H1 (cell line): ENCODE data around the gene TTC22. TPM values are rescaled to one million over a fixed set of nuclear protein-coding genes. Genes with fewer than 3 reads are reported as not detected.

ENCODE experiments used
- CTCF ChIA-PET: fragments of 300-600 bp; sonication (Branson Sonifier 250); formaldehyde crosslinking; loops from one replicate; lab custom pipeline; 2021; ENCODE audit not compliant: partially characterized antibody; lab: Charles Lee
- POLR2A ChIA-PET: fragments of 300-600 bp; sonication (Branson Sonifier 250); formaldehyde crosslinking; loops from one replicate; lab custom pipeline; 2021; ENCODE audit warnings: inconsistent platforms; ENCODE audit not compliant: partially characterized antibody; lab: Charles Lee
- DNase-seq, 2 experiments: peaks; one replicate each; pipeline versions ENCODE4 v3.0.0 to v3.0.0-alpha.2; 2010 to 2022; ENCODE audit warnings: low spot score in 2 of 2, low read depth in 1 of 2, mixed read lengths in 1 of 2
- FAIRE-seq: peaks from 2 replicates; lab custom pipeline; 2011; peaks lifted over from hg19 to GRCh38; lab: Jason Lieb, UNC
- H2AFZ ChIP-seq: 2 replicates; pipeline ENCODE4 v1.8.1; 2012; ENCODE audit warnings: low read length, inconsistent platforms
- H2AK5ac ChIP-seq: 2 replicates; pipeline ENCODE4 v1.6.1; 2013; ENCODE audit warnings: low read depth, low read length
- H2BK120ac ChIP-seq: replicated peaks from 2 replicates; pipeline ENCODE3; 2013; ENCODE audit warnings: low read depth, low read length, inconsistent platforms
- H2BK12ac ChIP-seq: 2 replicates; pipeline ENCODE4 v1.6.1; 2013; ENCODE audit warnings: low read depth, low read length
- H2BK15ac ChIP-seq: 2 replicates; pipeline ENCODE4 v1.6.1; 2013; ENCODE audit warnings: low read length
- H2BK20ac ChIP-seq: 2 replicates; pipeline ENCODE4 v1.6.1; 2013; ENCODE audit warnings: low read length
- H2BK5ac ChIP-seq: 2 replicates; pipeline ENCODE4 v1.6.1; 2013; ENCODE audit warnings: low read depth, low read length
- H3K14ac ChIP-seq: 2 replicates; pipeline ENCODE4 v1.6.1; 2013; ENCODE audit warnings: inconsistent platforms; ENCODE audit not compliant: insufficient read length
- H3K18ac ChIP-seq: 2 replicates; pipeline ENCODE4 v1.6.1; 2013; ENCODE audit warnings: low read length; ENCODE audit errors: extremely low read depth
- H3K23ac ChIP-seq: 2 replicates; pipeline ENCODE4 v1.6.1; 2013; ENCODE audit warnings: inconsistent platforms; ENCODE audit not compliant: insufficient read length
- H3K23me2 ChIP-seq: 2 replicates; pipeline ENCODE4 v1.6.1; 2013; ENCODE audit warnings: low read depth, low read length
- H3K27ac ChIP-seq: 2 replicates; pipeline ENCODE4 v1.6.1; 2011; ENCODE audit warnings: low read depth, low read length, inconsistent platforms
- H3K27me3 ChIP-seq, 4 experiments: replicated peaks in 1 of 4; 1 replicate in 1 of 4; 2 replicates in 3 of 4; pipeline versions ENCODE4 v1.6.1 to v1.8.1; 2011 to 2013; ENCODE audit warnings: low read length in 3 of 4, mild to moderate bottlenecking in 3 of 4, inconsistent platforms in 2 of 4, mixed read lengths in 2 of 4, moderate library complexity in 1 of 4; ENCODE audit not compliant: control insufficient read depth in 3 of 4, insufficient read depth in 3 of 4; ENCODE audit errors: extremely low read depth in 1 of 4
- H3K36me3 ChIP-seq, 4 experiments: 2 replicates each; pipeline versions ENCODE4 v1.6.1 to v1.8.1; 2011 to 2013; ENCODE audit warnings: mild to moderate bottlenecking in 4 of 4, low read length in 3 of 4, moderate library complexity in 2 of 4, control low read depth in 1 of 4, inconsistent platforms in 1 of 4; ENCODE audit not compliant: insufficient read depth in 4 of 4, control insufficient read depth in 2 of 4
- H3K4ac ChIP-seq: replicated peaks from 2 replicates; pipeline ENCODE3; 2013; ENCODE audit warnings: low read length, low read depth, mixed read lengths, inconsistent platforms; ENCODE audit not compliant: insufficient read length
- H3K4me1 ChIP-seq, 4 experiments: replicated peaks in 1 of 4; 1 replicate in 1 of 4; 2 replicates in 3 of 4; pipeline versions ENCODE4 v1.6.1 to v1.8.1; 2011 to 2013; ENCODE audit warnings: low read length in 3 of 4, inconsistent platforms in 2 of 4, mixed read lengths in 1 of 4; ENCODE audit not compliant: insufficient read depth in 4 of 4, control insufficient read depth in 3 of 4
- H3K4me2 ChIP-seq, 2 experiments: 2 replicates each; pipeline versions ENCODE4 v1.6.1 to v1.8.1; 2011 to 2013; ENCODE audit warnings: low read depth in 2 of 2, low read length in 2 of 2, control low read depth in 1 of 2, inconsistent platforms in 1 of 2, mild to moderate bottlenecking in 1 of 2; ENCODE audit not compliant: insufficient read depth in 1 of 2
- H3K4me3 ChIP-seq, 4 experiments: fragments of 200-600, 300-600 bp in 1 of 4; sonication (generic), shearing (Covaris generic), sonication (Bioruptor Twin) in 1 of 4; 2 replicates each; pipeline versions ENCODE4 v1.5.1 to v1.8.1; 2011 to 2016; ENCODE audit warnings: low read length in 4 of 4, low read depth in 3 of 4, control low read depth in 2 of 4, inconsistent platforms in 2 of 4, mild to moderate bottlenecking in 2 of 4, mixed read lengths in 1 of 4, moderate library complexity in 1 of 4; ENCODE audit not compliant: insufficient read depth in 2 of 4; ENCODE audit errors: extremely low read depth in 1 of 4
- H3K56ac ChIP-seq: replicated peaks from 2 replicates; pipeline ENCODE3; 2013; ENCODE audit warnings: low read depth, mild to moderate bottlenecking, mixed read lengths, low read length, inconsistent platforms; ENCODE audit not compliant: insufficient read length
- H3K79me1 ChIP-seq: 2 replicates; pipeline ENCODE4 v1.6.1; 2013; ENCODE audit warnings: low read depth, low read length, control low read depth
- H3K79me2 ChIP-seq, 2 experiments: 2 replicates each; pipeline versions ENCODE4 v1.6.1 to v1.8.1; 2012 to 2013; ENCODE audit warnings: low read length in 2 of 2, mild to moderate bottlenecking in 2 of 2, inconsistent platforms in 1 of 2; ENCODE audit not compliant: insufficient read depth in 2 of 2, control insufficient read depth in 1 of 2
- H3K9ac ChIP-seq, 4 experiments: replicated peaks in 1 of 4; 1 replicate in 1 of 4; 2 replicates in 3 of 4; pipeline versions ENCODE4 v1.6.1 to v1.8.1; 2011 to 2013; ENCODE audit warnings: low read depth in 3 of 4, low read length in 3 of 4, control low read depth in 2 of 4, mild to moderate bottlenecking in 2 of 4, moderate library complexity in 2 of 4, inconsistent platforms in 1 of 4; ENCODE audit errors: extremely low read depth in 1 of 4
- H3K9me3 ChIP-seq, 2 experiments: 2 replicates each; pipeline versions ENCODE4 v1.6.1 to v1.8.1; 2012 to 2013; ENCODE audit warnings: mild to moderate bottlenecking in 2 of 2, moderate library complexity in 2 of 2, control low read depth in 1 of 2, inconsistent platforms in 1 of 2, low read depth in 1 of 2, low read length in 1 of 2, mixed read lengths in 1 of 2; ENCODE audit not compliant: insufficient read depth in 2 of 2
- H4K20me1 ChIP-seq, 2 experiments: replicated peaks in 1 of 2; 2 replicates each; pipeline versions ENCODE3 to v1.8.1; 2011 to 2013; ENCODE audit warnings: inconsistent platforms in 2 of 2, low read length in 2 of 2, mild to moderate bottlenecking in 1 of 2; ENCODE audit not compliant: insufficient read depth in 2 of 2, control insufficient read depth in 1 of 2
- H4K5ac ChIP-seq: 2 replicates; pipeline ENCODE4 v1.6.1; 2013; ENCODE audit warnings: low read length, low read depth, mixed read lengths, inconsistent platforms; ENCODE audit not compliant: insufficient read length
- H4K8ac ChIP-seq: 2 replicates; pipeline ENCODE4 v1.8.0; 2013; ENCODE audit warnings: mild to moderate bottlenecking, moderate library complexity, low read length, inconsistent platforms; ENCODE audit not compliant: insufficient read depth; ENCODE audit errors: extremely low read depth
- H4K91ac ChIP-seq: replicated peaks from 2 replicates; pipeline ENCODE3; 2013; ENCODE audit warnings: low read length, mixed read lengths, inconsistent platforms; ENCODE audit not compliant: insufficient read length
- BACH1 ChIP-seq: IDR thresholded peaks from 2 replicates; pipeline ENCODE4 v1.6.1; 2012; ENCODE audit warnings: low read length, improper control_type of control experiment
- RAD21 ChIP-seq, 2 experiments: IDR thresholded peaks in 1 of 2; conservative IDR thresholded peaks in 1 of 2; 2 replicates each; pipeline ENCODE4 v1.6.1; 2011; ENCODE audit warnings: low read depth in 2 of 2, low read length in 2 of 2, improper control_type of control experiment in 1 of 2, inconsistent platforms in 1 of 2, mild to moderate bottlenecking in 1 of 2, moderate library complexity in 1 of 2
- SP2 ChIP-seq: IDR thresholded peaks from 2 replicates; pipeline ENCODE4 v1.6.1; 2012; ENCODE audit warnings: mild to moderate bottlenecking, low read length, inconsistent platforms
- TBP ChIP-seq: IDR thresholded peaks from 2 replicates; pipeline ENCODE4 v1.6.1; 2011; ENCODE audit warnings: low read depth, low read length, improper control_type of control experiment
- WGBS, 2 experiments: shearing (Covaris generic) in 1 of 2; methylation state at CpG; one replicate each; pipeline versions ENCODE4 v1.1.6 to v1.1.7; 2013 to 2015; ENCODE audit warnings: low lambda C conversion rate in 2 of 2, mixed read lengths in 2 of 2, inconsistent platforms in 1 of 2, low coverage in 1 of 2, missing lambda C conversion rate in 1 of 2; ENCODE audit not compliant: insufficient replicate concordance in 2 of 2, insufficient coverage in 1 of 2, insufficient read length in 1 of 2; ENCODE audit errors: extremely low coverage in 1 of 2, missing lambda C conversion rate in 1 of 2; 5-methylcytosine and 5-hydroxymethylcytosine counted together
- polyA plus RNA-seq, 7 experiments: library from polyadenylated mRNA; depleted of rRNA in 3 of 7; stranded (reverse) in 5 of 7; unstranded in 2 of 7; fragments of >200 nt in 5 of 7; fragments of 200-250 nt in 2 of 7; gene quantifications; 1 replicate in 5 of 7; 2 replicates in 1 of 7; 4 replicates in 1 of 7; pipeline versions ENCODE4 v1.2.1 to v1.2.3, GENCODE V29; 2011 to 2013; ENCODE audit warnings: missing spikeins in 2 of 7, mixed read lengths in 2 of 7
- total RNA-seq: library from RNA; stranded (reverse); fragmentation: NEBNext Ultra II Directional; extraction: Animal tissue kit (Norgen Biotek cat#: 25700); gene quantifications from 2 replicates; pipeline ENCODE4 v1.2.1, GENCODE V29; 2021

TTC22 gene
- total and polyA plus RNA-seq, 2 of the 8 experiments (the other 6 are each of a cell fraction or from before 2014, with no cell fraction given) = 1.00 to 1.6 TPM

- no peaks in the 10 kb centered on the region for H3K23me2 ChIP-seq
- H3K18ac ChIP-seq = no peak overlapping the region
- H4K20me1 ChIP-seq = no peaks in the 10 kb centered on the region
- H2AK5ac ChIP-seq = no peak overlapping the region
- no peak overlapping the region for H2AFZ ChIP-seq
- ChIA-PET CTCF (interaction anchor here (0.9 to 8.1 kb wide), 15 partner anchors 8 to 275 kb away, joined by 3 to 80 read pairs (median 5); partner anchors contain the start of gene ACOT11), POLR2A (interaction anchor here (1.0 to 1.3 kb wide), 3 partner anchors 10 to 71 kb away, joined by 3 read pairs; no protein-coding TSS in a partner anchor)
- H3K4me1 ChIP-seq = peaks cover 6 to 16% (median 9%) of the 10 kb centered on the region in 4 experiments
- 0 out of 7 replicates have a peak, but pooled peaks cover 0 to under 1% (median 0%) of the 10 kb centered on the region in 4 experiments for H3K27me3 ChIP-seq
- H2BK15ac ChIP-seq = 0 out of 2 replicates have a peak overlapping the region, but pooled peaks have one; percentile 34
- 80% methylated on average over 4 of the region's 4 CpGs; no CpG with 5 or more reads in 1 of the 2 experiments for WGBS, 2 experiments
- no peaks in the 10 kb centered on the region for H3K79me2 ChIP-seq
- H2BK120ac ChIP-seq = no peak overlapping the region
- TF ChIP-seq RAD21 (IDR thresholded peaks at IDR 0.05 in 1 of 2, conservative IDR thresholded peaks at IDR 0.05 in 1 of 2; ENCODE audit: low read depth in 2 of 2, low read length in 2 of 2) (0 out of 4 replicates have a peak, but pooled peaks of 1 of the 2 experiments have one; percentile 6), TBP (no peak), SP2 (no peak), BACH1 (0 out of 2 replicates have a peak, but pooled peaks have one; percentile 17)
- no peak overlapping the region; the same call in 1 of the 2 replicates for H2BK12ac ChIP-seq
- H3K4me3 ChIP-seq = no peak overlapping the region
- H3K9ac ChIP-seq = no peak overlapping the region
- no peak overlapping the region for H2BK20ac ChIP-seq
- no peaks in the 10 kb centered on the region for H3K36me3 ChIP-seq
- DNase-seq (no peak), FAIRE-seq (no peak)
- no peaks in the 10 kb centered on the region; the same call in 1 of the 2 replicates for H3K79me1 ChIP-seq
- H2BK5ac ChIP-seq = no peak overlapping the region
- H3K4ac ChIP-seq = no peak overlapping the region
- H3K27ac ChIP-seq = no peak overlapping the region
- H3K4me2 ChIP-seq = no peak overlapping the region
- H3K14ac ChIP-seq = no peak overlapping the region
- H4K8ac ChIP-seq = no peak overlapping the region
- no peak overlapping the region for H3K56ac ChIP-seq
- no peak overlapping the region for H4K91ac ChIP-seq
- H3K9me3 ChIP-seq = peaks cover 0 to 5% of the 10 kb centered on the region in 2 experiments; a peak in 2 of 4 replicates
- no peak overlapping the region for H3K23ac ChIP-seq
- H4K5ac ChIP-seq = no peak overlapping the region
These were observed 6.4 kb downstream of the TTC22 start for GRCh38 chr1:54794451-54795355.
